NCI-H2196 treated with DMSO at 0.1 percent for 48 hours (cell line): ENCODE data around the gene DOCK3.
"Not testable (repeated sequence)": the region's sequence is repeated elsewhere in the genome, so short reads cannot be mapped to it uniquely, and the experiment has no call there.

Experiments used
- DNase-seq: peaks from one replicate; lab custom pipeline; 2025; ENCODE audit not compliant: unreplicated experiment; lab: John Stamatoyannopoulos, UW

The DOCK3 gene

GRCh38 chr3:51350751-51351150 lies 676.0 kb downstream of the DOCK3 start:
- no peak for DNase-seq

DNA sequence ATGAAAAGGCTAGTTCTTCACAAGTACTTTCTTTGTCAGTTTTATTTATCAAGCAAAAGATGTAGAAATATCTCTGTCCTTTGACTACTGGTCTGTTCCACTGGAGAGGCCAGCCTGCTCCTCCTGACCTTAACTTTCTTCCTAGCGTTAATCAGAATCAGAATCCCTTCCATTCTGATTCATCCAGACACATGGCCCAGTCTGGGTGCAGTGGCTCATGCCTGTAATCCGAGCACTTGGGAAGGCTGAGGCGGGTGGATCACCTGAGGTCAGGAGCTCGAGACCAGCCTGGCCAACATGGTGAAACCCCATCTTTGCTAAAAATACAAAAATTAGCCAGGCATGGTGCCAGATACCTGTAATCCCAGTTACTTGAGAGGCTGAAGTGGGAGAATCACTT lies 678.4 kb downstream of the DOCK3 start:
- DNase-seq = no peak

DNA sequence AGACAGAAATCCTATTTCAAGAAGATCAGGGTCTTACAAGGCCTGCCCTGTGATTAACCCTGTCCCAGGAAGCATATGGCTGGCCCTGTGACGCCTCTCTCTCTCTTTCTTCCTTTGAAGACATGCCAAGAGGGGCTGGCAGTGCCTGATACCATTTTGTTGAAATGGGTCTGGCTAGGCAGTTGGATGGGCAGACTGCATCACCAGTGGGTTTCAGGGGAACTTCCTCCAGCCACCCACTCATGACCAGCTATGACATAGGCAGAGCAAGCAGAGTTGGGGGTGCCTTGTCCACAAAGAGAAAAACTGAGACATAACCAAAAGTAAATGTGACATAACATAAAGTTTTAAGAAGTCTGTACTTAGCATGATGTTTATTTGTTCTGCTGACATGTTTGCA lies 679.0 kb downstream of the DOCK3 start:
- no peak for DNase-seq

GRCh38 chr3:51354172-51354571 lies 679.4 kb downstream of the DOCK3 start:
- DNase-seq = no peak

DNA sequence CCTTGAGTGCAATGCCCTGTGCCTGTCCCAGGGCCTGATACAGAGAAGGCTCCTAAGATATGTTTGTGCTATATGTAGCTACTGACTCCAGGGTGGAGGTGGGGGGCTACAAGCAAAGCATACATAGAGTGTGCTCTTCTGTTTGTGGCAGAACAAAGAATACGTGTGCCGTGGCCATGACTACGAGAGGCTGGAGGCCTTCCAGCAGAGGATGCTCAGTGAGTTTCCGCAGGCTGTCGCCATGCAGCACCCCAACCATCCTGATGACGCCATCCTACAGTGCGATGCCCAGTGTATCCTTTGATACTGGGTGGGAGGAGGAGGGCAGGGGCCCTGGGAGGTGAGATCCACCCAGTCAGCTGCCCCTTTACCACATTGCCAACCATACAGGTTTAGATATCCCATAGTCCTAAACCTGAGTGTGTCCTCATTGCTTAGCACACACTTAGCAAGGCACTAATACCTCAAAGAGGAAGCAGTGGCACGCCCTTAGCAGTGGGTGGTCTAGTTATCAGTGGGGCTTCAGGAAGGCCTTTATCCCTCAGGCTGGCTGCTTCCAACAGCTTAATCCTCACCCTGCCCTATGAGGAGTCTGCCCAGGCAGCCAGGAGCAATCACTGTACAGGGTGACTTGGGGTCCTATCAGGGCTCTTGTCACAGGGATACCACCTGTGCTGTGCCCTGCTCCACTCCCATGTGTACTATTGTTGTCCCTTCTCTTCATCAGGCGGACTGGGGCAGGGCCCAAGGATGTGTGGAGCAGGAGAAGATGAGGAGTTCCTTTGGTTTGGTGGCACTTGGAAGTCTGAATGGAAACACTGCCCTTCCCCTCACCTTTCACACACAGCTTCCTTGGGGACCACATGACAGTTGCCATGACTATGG lies 680.2 kb downstream of the DOCK3 start:
- DNase-seq = no peak

DNA sequence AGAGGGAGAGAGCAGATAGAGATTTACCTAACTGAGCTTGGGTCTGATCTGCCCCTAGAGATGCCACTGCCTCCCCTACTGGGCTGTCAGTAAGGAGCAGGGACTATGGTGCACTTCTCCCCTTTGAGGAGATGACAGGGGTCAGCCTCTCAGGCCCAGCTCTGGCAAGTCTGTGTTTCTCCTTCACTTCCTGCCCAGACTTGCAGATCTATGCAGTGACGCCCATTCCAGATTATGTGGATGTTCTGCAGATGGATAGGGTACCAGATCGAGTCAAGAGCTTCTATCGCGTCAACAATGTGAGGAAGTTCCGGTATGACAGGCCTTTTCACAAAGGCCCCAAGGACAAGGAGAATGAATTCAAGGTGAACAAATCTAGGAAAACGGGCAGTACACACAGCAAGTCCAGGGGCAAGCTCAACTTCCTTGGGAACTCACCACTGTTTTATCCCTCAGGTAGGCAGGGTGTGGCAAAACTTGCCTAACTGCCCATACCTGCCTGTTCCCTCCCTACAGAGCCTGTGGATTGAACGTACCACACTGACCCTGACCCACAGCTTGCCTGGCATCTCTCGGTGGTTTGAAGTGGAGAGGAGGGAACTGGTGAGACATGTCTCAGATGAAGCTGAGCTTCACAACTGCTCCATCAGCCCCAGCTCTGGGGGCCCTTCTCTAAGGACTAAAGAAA lies 681.3 kb downstream of the DOCK3 start:
- no peak for DNase-seq

DNA sequence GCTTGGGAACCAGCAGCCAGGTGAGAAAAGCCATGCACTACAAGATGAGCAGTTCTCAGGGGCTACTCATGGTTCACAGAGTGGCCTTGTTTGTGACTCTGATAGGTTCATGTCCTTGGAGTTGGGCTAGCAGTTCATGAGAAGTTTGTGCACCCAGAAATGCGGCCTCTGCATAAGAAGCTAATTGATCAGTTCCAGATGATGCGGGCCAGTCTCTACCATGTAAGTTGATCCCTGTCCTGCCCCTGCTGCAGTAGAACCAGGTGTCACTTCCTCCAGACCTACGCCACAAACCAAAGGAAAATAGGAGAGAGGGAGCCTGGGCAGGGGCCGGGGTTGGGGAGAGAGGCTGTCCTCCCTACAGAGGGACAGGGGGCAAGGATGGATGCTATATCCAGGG lies 683.1 kb downstream of the DOCK3 start:
- no peak for DNase-seq

GRCh38 chr3:51358981-51359380 lies 684.3 kb downstream of the DOCK3 start:
- no peak for DNase-seq

GRCh38 chr3:51360806-51361205 lies 686.1 kb downstream of the DOCK3 start:
- DNase-seq = no peak

DNA sequence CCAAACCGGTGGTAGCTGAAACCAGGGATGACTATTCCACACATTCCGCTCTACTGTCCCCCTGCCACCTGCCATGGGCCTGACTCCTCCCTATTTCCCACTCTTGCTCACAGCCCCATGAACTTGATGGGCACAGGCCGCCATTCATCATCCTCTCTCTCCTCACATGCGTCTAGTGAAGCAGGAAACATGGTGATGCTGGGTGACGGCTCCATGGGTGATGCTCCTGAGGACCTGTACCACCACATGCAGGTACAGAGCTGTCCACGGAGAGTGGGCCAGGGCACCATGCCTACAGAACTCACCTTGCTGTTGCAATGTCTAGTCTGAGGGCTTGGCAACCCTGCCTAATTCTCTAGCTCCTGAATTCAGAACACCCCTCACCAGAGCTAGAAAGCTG lies 687.0 kb downstream of the DOCK3 start:
- no peak for DNase-seq

- DNase-seq = no peak
Measured at GRCh38 chr3:51362476-51362875, 687.7 kb downstream of the DOCK3 start.

DNA sequence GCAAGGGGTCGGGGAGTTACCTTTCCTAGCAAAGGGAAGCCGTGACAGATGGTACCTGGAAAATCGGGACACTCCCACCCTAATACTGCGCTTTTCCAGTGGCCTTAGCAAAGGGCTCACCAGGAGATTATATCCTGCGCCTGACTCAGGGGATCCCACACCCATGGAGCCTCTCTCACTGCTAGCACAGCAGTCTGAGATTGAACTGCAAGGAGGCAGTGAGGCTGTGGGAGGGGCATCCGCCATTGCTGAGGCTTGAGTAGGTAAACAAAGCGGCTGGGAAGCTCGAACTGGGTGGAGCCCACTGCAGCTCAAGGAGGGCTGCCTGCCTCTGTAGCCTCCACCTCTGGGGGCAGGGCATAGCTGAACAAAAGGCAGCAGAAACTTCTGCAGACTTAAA lies 693.5 kb downstream of the DOCK3 start:
- DNase-seq = not testable (repeated sequence)

- peak; percentile 9 for DNase-seq
Measured at GRCh38 chr3:51371943-51372557, 697.3 kb downstream of the DOCK3 start.

GRCh38 chr3:51373658-51374421 lies 699.1 kb downstream of the DOCK3 start:
- DNase-seq = no peak

DNA sequence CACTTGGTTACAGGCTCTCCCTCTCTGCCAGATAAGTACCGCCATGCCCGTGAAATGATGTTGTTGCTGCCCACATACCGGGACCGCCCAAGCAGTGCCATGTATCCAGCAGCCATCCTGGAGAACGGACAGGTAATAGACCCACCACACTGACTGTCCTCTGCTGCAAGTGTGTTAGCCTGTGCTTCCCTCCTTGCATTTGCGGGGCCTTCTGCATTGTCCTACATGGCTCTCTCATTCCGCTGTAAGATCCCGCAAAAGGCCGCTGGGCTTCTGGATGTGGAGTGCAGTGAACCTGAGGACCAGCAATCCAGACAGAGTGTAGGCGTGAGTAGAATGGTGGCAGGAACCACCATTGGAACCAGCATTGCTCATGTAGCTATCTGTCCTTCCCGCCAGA lies 699.7 kb downstream of the DOCK3 start:
- DNase-seq = no peak

DNA sequence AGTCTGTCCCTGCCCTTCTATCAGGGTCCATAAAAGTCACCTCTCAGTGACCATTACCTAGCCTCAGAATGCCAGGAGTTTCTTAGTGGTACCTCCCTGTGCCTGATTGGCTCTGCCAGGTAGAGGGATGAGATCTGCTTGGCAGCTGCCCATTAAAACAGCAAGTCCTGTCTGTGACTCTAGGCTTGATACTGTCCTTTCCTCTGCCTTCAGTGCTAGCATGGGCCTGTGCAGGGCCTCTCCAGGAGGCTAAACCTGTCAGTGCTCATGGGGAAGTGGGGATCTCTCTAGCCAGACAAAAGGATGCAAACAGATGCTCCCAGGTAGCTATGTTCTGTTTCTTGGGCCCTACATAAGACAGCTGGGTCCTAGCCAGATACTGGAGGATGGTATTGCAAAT lies 700.4 kb downstream of the DOCK3 start:
- no peak for DNase-seq

- DNase-seq = no peak
Measured at GRCh38 chr3:51375571-51375970, 700.8 kb downstream of the DOCK3 start.

GRCh38 chr3:51378065-51378464 lies 703.3 kb downstream of the DOCK3 start:
- DNase-seq = no peak

GRCh38 chr3:51378726-51379125 lies 704.0 kb downstream of the DOCK3 start:
- no peak for DNase-seq

DNA sequence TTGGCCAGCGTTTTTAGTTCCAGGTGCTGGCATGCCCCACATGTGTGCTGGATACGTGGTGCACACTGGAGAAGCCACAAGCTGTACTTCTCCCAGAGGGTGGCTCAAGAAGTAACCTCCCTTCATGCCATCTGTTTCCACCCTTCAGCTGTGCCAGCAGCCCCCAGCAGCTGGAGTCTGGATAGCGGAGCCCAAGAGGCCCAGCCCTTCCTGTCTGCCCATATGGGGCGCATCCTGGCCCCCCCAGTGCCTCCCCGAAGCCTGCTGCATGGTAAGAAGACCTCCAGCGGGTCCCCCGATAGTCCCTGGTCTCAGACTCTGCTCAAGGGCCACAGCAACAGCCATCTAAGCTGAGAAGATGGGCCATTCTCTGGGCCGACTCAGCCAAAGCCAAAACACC lies 704.6 kb downstream of the DOCK3 start:
- DNase-seq = no peak

- DNase-seq = no peak
Measured at GRCh38 chr3:51379746-51380455, 705.2 kb downstream of the DOCK3 start.
